Loucy (cell line): Measurements from ENCODE around the gene PDIA4.

Source experiments
- H2AFZ ChIP-seq: fragments of 200-600 bp; sonication (generic); 2 replicates; pipeline ENCODE4 v1.6.0; 2016; ENCODE audit warnings: antibody characterized with exemption, mild to moderate bottlenecking, low read length, moderate library complexity
- H3F3A ChIP-seq: fragments of 200-600 bp; 2 replicates; pipeline ENCODE4 v1.6.0; 2016; ENCODE audit warnings: antibody characterized with exemption, low read depth, mild to moderate bottlenecking
- H3K27me3 ChIP-seq: fragments of 200-600 bp; sonication (generic); 2 replicates; pipeline ENCODE4 v1.6.1; 2014; ENCODE audit warnings: low read length, mild to moderate bottlenecking; ENCODE audit not compliant: insufficient read depth, poor library complexity, severe bottlenecking
- H3K36me3 ChIP-seq: fragments of 200-600 bp; sonication (generic); 2 replicates; pipeline ENCODE4 v1.6.1; 2016; ENCODE audit warnings: low read length; ENCODE audit not compliant: insufficient read depth
- H3K4me1 ChIP-seq: fragments of 200-600 bp; sonication (generic); 2 replicates; pipeline ENCODE4 v1.5.1; 2014; ENCODE audit warnings: low read length, mild to moderate bottlenecking; ENCODE audit not compliant: insufficient read depth, poor library complexity, severe bottlenecking
- H3K4me2 ChIP-seq: fragments of 200-600 bp; sonication (generic); 2 replicates; pipeline ENCODE4 v1.6.0; 2014; ENCODE audit warnings: antibody characterized with exemption, low read length, low read depth, mild to moderate bottlenecking; ENCODE audit not compliant: poor library complexity, severe bottlenecking
- H3K4me3 ChIP-seq: fragments of 200-600 bp; sonication (generic); 2 replicates; pipeline ENCODE4 v1.5.1; 2014; ENCODE audit warnings: low read length, mild to moderate bottlenecking, mixed read lengths; ENCODE audit not compliant: poor library complexity, severe bottlenecking
- H3K79me2 ChIP-seq: fragments of 200-600 bp; sonication (generic); 2 replicates; pipeline ENCODE4 v1.6.1; 2014; ENCODE audit warnings: low read length; ENCODE audit not compliant: insufficient read depth
- H3K9ac ChIP-seq: fragments of 200-600 bp; sonication (generic); 2 replicates; pipeline ENCODE4 v1.6.0; 2014; ENCODE audit warnings: mild to moderate bottlenecking, low read depth, low read length, moderate library complexity; ENCODE audit not compliant: poor library complexity, severe bottlenecking
- H3K9me2 ChIP-seq: fragments of 200-600 bp; sonication (generic); replicated peaks from 2 replicates; pipeline ENCODE4 v1.6.1; 2016; ENCODE audit warnings: low read depth, low read length, mixed read lengths
- H3K9me3 ChIP-seq: fragments of 200-600 bp; sonication (generic); 2 replicates; pipeline ENCODE4 v1.6.1; 2014; ENCODE audit warnings: mild to moderate bottlenecking, antibody characterized with exemption, low read length, low read depth; ENCODE audit not compliant: insufficient read depth
- H4K20me1 ChIP-seq: fragments of 200-600 bp; sonication (generic); 2 replicates; pipeline ENCODE4 v1.6.0; 2014; ENCODE audit warnings: antibody characterized with exemption, low read length, mild to moderate bottlenecking; ENCODE audit not compliant: insufficient read depth, poor library complexity, severe bottlenecking
- CTCF ChIP-seq: fragments of 200-600 bp; sonication (generic); conservative IDR thresholded peaks from 2 replicates; pipeline ENCODE4 v1.5.1; 2014; ENCODE audit warnings: mild to moderate bottlenecking, antibody characterized with exemption, low read length
- EZH2phosphoT487 ChIP-seq: fragments of 200-600 bp; IDR thresholded peaks from 2 replicates; pipeline ENCODE4 v1.6.1; 2018; ENCODE audit warnings: antibody characterized with exemption, mild to moderate bottlenecking, moderate library complexity, borderline replicate concordance

Gene PDIA4

GRCh38 chr7:148991536-148991935 lies 36.8 kb downstream of the PDIA4 start:
- no peak overlapping the region for H3K9ac ChIP-seq
- peaks cover 6% of the 10 kb centered on the region for H3K4me1 ChIP-seq
- TF ChIP-seq EZH2phosphoT487 (no peak), CTCF (no peak)
- H3K9me3 ChIP-seq, result no peaks in the 10 kb centered on the region
- no peak overlapping the region for H2AFZ ChIP-seq
- H3F3A ChIP-seq, result peaks cover 4% of the 10 kb centered on the region
- H3K27me3 ChIP-seq, result no peaks in the 10 kb centered on the region
- H3K9me2 ChIP-seq, result no peaks in the 10 kb centered on the region
- no peaks in the 10 kb centered on the region for H3K79me2 ChIP-seq
- no peak overlapping the region for H3K4me3 ChIP-seq
- H3K4me2 ChIP-seq, result no peak overlapping the region
- H3K36me3 ChIP-seq, result no peaks in the 10 kb centered on the region
- no peaks in the 10 kb centered on the region for H4K20me1 ChIP-seq

- Histone ChIP-seq H3K27me3 (no peaks in the 10 kb centered on the region), H3F3A (peaks cover 16% of the 10 kb centered on the region), H3K4me3 (peak overlapping the region; percentile 81), H3K9me2 (no peaks in the 10 kb centered on the region), H2AFZ (peak overlapping the region; percentile 91), H4K20me1 (no peaks in the 10 kb centered on the region), H3K79me2 (no peaks in the 10 kb centered on the region), H3K4me1 (peaks cover 14% of the 10 kb centered on the region), H3K9me3 (no peaks in the 10 kb centered on the region), H3K9ac (peak overlapping the region; percentile 69), H3K36me3 (no peaks in the 10 kb centered on the region), H3K4me2 (peak overlapping the region; percentile 78)
- TF ChIP-seq EZH2phosphoT487 (no peak), CTCF (no peak)
Measured at GRCh38 chr7:148987751-148988512, 40.4 kb downstream of the PDIA4 start.

- Histone ChIP-seq H3F3A (peaks cover 16% of the 10 kb centered on the region), H3K36me3 (no peaks in the 10 kb centered on the region), H3K27me3 (no peaks in the 10 kb centered on the region), H2AFZ (peak overlapping the region; percentile 91), H3K79me2 (no peaks in the 10 kb centered on the region), H3K4me2 (peak overlapping the region; percentile 78), H3K9ac (peak overlapping the region; percentile 69), H4K20me1 (no peaks in the 10 kb centered on the region), H3K9me2 (no peaks in the 10 kb centered on the region), H3K4me1 (peaks cover 18% of the 10 kb centered on the region), H3K4me3 (peak overlapping the region; percentile 81), H3K9me3 (no peaks in the 10 kb centered on the region)
- TF ChIP-seq CTCF, result no peak
- TF ChIP-seq EZH2phosphoT487, result no peak
Measured at GRCh38 chr7:148987010-148987750, 41.1 kb downstream of the PDIA4 start.
